Upper lobe of left lung (tissue), 6 donors: ENCODE measurements around the gene TRAF5. TPM values are rescaled to one million over a fixed set of nuclear protein-coding genes. Genes with fewer than 3 reads are reported as not detected.

Source experiments
- ATAC-seq, 2 donors: fragments of 200-7000 bp; cut with Tn5 transposase; one replicate each; pipeline ENCODE4 v1.9.1; 2022; ENCODE audit warnings: mild to moderate bottlenecking in 2 of 2, moderate library complexity in 2 of 2; ENCODE audit not compliant: low FRiP score in 2 of 2
- DNase-seq, 2 donors: peaks; one replicate each; pipeline ENCODE4 v3.0.0-alpha.2; 2019 to 2020
- H3K27ac ChIP-seq, 4 donors: fragments of 200-600 bp; sonication (generic); one replicate each; pipeline ENCODE4 v1.5.1; 2016 to 2019
- H3K27me3 ChIP-seq, 4 donors: fragments of 200-600 bp; sonication (generic); one replicate each; pipeline ENCODE4 v1.5.1; 2017 to 2019
- H3K36me3 ChIP-seq, 4 donors: fragments of 200-600 bp; sonication (generic); one replicate each; pipeline ENCODE4 v1.5.1; 2016 to 2019
- H3K4me1 ChIP-seq, 4 donors: fragments of 200-600 bp; sonication (generic); one replicate each; pipeline ENCODE4 v1.5.1; 2018 to 2019
- H3K4me3 ChIP-seq, 4 donors: fragments of 200-600 bp; sonication (generic); one replicate each; pipeline ENCODE4 v1.5.1; 2017 to 2019; ENCODE audit warnings: mild to moderate bottlenecking in 2 of 4, moderate library complexity in 1 of 4
- H3K9me3 ChIP-seq, 4 donors: fragments of 200-600 bp; sonication (generic); one replicate each; pipeline ENCODE4 v1.5.1; 2018 to 2019
- CTCF ChIP-seq, 6 experiments: fragments of 450-650 bp in 4 of 6; fragments of 200-600 bp in 2 of 6; sonication (generic) in 2 of 6; IDR thresholded peaks; one replicate each; pipeline ENCODE4 v1.5.1; 2016 to 2019; ENCODE audit warnings: antibody characterized with exemption in 6 of 6
- EP300 ChIP-seq, 4 donors: sonication (generic); formaldehyde crosslinking; IDR thresholded peaks; one replicate each; pipeline ENCODE4 v1.5.1; 2017; ENCODE audit warnings: antibody characterized with exemption in 4 of 4, control low read depth in 2 of 4
- POLR2A ChIP-seq, 4 donors: fragments of 450-650 bp; IDR thresholded peaks; one replicate each; pipeline ENCODE4 v1.5.1; 2016 to 2017; ENCODE audit warnings: antibody characterized with exemption in 4 of 4, mild to moderate bottlenecking in 2 of 4
- POLR2AphosphoS5 ChIP-seq, 2 donors: sonication (generic); formaldehyde crosslinking; IDR thresholded peaks; one replicate each; pipeline ENCODE4 v1.5.1; 2017; ENCODE audit warnings: antibody characterized with exemption in 2 of 2
- WGBS, 2 donors: methylation state at CpG; one replicate each; pipeline ENCODE4 v1.1.5; 2017 to 2018; 5-methylcytosine and 5-hydroxymethylcytosine counted together
- total RNA-seq, 6 donors: library from RNA; depleted of rRNA in 4 of 6; stranded (reverse); fragments of >200 nt in 4 of 6; gene quantifications; one replicate each; pipeline versions ENCODE4 v1.1.0 to v1.2.1, GENCODE V29; 2016 to 2021
- donor health status: DM: no; HTN: no; CAD: no; lungs with moderate emphysema.
- donor health status: DM: no; HTN: yes; CAD: no; lungs with severe emphysema.

The TRAF5 gene
- total RNA-seq, 6 donors from 2014 or later, result 4.6 to 13.6 (median 9.5) TPM

- no peaks in the 10 kb centered on the region for H3K9me3 ChIP-seq
- TF ChIP-seq POLR2AphosphoS5 (IDR thresholded peaks at IDR 0.05) (no peak), EP300 (IDR thresholded peaks at IDR 0.05) (no peak), POLR2A (IDR thresholded peaks at IDR 0.05) (no peak), CTCF (IDR thresholded peaks at IDR 0.05) (no peak)
- no peak for ATAC-seq
- H3K4me3 ChIP-seq, result no peak overlapping the region
- 62 to 73% methylated on average over 3 of the region's 3 CpGs for whole genome bisulfite sequencing, 2 donors
- no peaks in the 10 kb centered on the region for H3K27me3 ChIP-seq
- no peaks in the 10 kb centered on the region for H3K36me3 ChIP-seq
- DNase-seq, result no peak
- no peak overlapping the region for H3K27ac ChIP-seq
- H3K4me1 ChIP-seq, result peaks cover 6 to 33% (median 16%) of the 10 kb centered on the region in 4 donors
Observed at GRCh38 chr1:211332036-211332616, 5.5 kb downstream of the TRAF5 start.

- no peak overlapping the region for H3K27ac ChIP-seq
- H3K9me3 ChIP-seq, result no peaks in the 10 kb centered on the region
- peak in 1 of 2 donors; percentile 54 for ATAC-seq
- peaks cover under 1 to 27% (median 11%) of the 10 kb centered on the region in 4 donors for H3K4me1 ChIP-seq
- no peak overlapping the region for H3K4me3 ChIP-seq
- no peaks in the 10 kb centered on the region for H3K36me3 ChIP-seq
- 92 to 95% methylated on average over 2 of the region's 2 CpGs for WGBS, 2 donors
- no peaks in the 10 kb centered on the region for H3K27me3 ChIP-seq
- TF ChIP-seq EP300 (IDR thresholded peaks at IDR 0.05), result no peak
- no peak for TF ChIP-seq POLR2A (IDR thresholded peaks at IDR 0.05)
- TF ChIP-seq POLR2AphosphoS5 (IDR thresholded peaks at IDR 0.05), result no peak
- TF ChIP-seq CTCF (IDR thresholded peaks at IDR 0.05), result no peak
- DNase-seq, result no peak
Observed at GRCh38 chr1:211332830-211333229, 6.2 kb downstream of the TRAF5 start.

GRCh38 chr1:211333906-211334305, 7.3 kb downstream of the TRAF5 start:
- ATAC-seq (no peak), DNase-seq (no peak)
- Histone ChIP-seq H3K27me3 (no peaks in the 10 kb centered on the region), H3K4me3 (no peak overlapping the region), H3K4me1 (peaks cover 0 to 17% (median 10%) of the 10 kb centered on the region in 4 donors), H3K27ac (no peak overlapping the region), H3K9me3 (no peaks in the 10 kb centered on the region), H3K36me3 (no peaks in the 10 kb centered on the region)
- 72 to 92% methylated on average over 1 of the region's 1 CpG for WGBS, 2 donors
- TF ChIP-seq POLR2AphosphoS5 (IDR thresholded peaks at IDR 0.05), result no peak
- no peak for TF ChIP-seq POLR2A (IDR thresholded peaks at IDR 0.05)
- TF ChIP-seq CTCF (IDR thresholded peaks at IDR 0.05), result no peak
- no peak for TF ChIP-seq EP300 (IDR thresholded peaks at IDR 0.05)

GRCh38 chr1:211334986-211335385, 8.4 kb downstream of the TRAF5 start:
- H3K4me1 ChIP-seq, result peaks cover 0 to 17% (median 9%) of the 10 kb centered on the region in 4 donors

More at GRCh38 chr1:211334986-211335385, 8.4 kb downstream of the TRAF5 start:
- no peak for DNase-seq
- no peak for TF ChIP-seq POLR2A (IDR thresholded peaks at IDR 0.05)
- TF ChIP-seq POLR2AphosphoS5 (IDR thresholded peaks at IDR 0.05), result no peak
- TF ChIP-seq CTCF (IDR thresholded peaks at IDR 0.05), result no peak
- no peak for TF ChIP-seq EP300 (IDR thresholded peaks at IDR 0.05)
- Histone ChIP-seq H3K36me3 (no peaks in the 10 kb centered on the region), H3K4me3 (no peak overlapping the region), H3K27ac (no peak overlapping the region), H3K27me3 (no peaks in the 10 kb centered on the region), H3K9me3 (no peaks in the 10 kb centered on the region)
- 76 to 78% methylated on average over 4 of the region's 4 CpGs for WGBS, 2 donors
- ATAC-seq, result no peak
